ENCODE results near the gene NEGR1. TPM values are rescaled to one million over a fixed set of nuclear protein-coding genes. Genes with fewer than 3 reads are reported as not detected.

Gene NEGR1

Small RNA genes lying within 50 kb of the gene (small RNA-seq; reads per million reads assigned to genes)
- gene AL358453.1 (not detected), gene AL359821.1 (not detected)
